ENCODE data around the gene APBA3. TPM values are rescaled to one million over a fixed set of nuclear protein-coding genes. Genes with fewer than 3 reads are reported as not detected.
A peak's percentile ranks its signal among the peaks of the same experiment; 100 is the strongest.

Gene APBA3
- total RNA-seq, 1 donor: 24.2 TPM

DNA sequence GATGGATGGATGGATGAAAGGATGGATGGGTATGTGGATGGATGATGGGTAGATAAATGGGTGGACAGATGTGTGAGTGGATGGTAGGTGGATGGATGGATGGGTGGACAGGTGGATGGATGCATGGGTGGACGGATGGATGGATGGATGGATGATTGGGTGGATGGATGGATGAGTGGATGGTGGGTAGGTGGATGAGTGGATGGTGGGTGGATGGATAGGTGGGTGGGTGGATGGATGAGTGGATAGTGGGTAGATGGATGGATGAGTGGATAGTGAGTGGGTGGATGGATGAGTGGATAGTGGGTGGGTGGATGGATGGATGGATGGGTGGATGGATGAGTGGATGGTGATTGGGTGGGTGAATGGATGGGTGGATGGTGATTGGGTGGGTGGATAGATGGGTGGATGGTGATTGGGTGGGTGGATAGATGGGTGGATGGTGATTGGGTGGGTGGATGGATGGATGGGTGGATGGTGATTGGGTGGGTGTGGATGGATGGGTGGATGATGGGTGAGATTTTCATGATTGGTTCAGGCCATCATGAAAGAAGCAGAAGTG, 15.1 kb upstream of the APBA3 start:
- Histone ChIP-seq H3K27ac (ENCODE audit: low read depth, low read length) (no peak overlapping the region), H4K20me1 (ENCODE audit: insufficient read depth, low read length) (no peaks in the 10 kb centered on the region), H3K4me2 (ENCODE audit: insufficient read depth, low read length) (no peak overlapping the region), H3K4me1 (ENCODE audit: insufficient read depth, low read length) (no peaks in the 10 kb centered on the region), H3K79me2 (ENCODE audit: insufficient read depth, low read length) (no peaks in the 10 kb centered on the region), H3K36me3 (ENCODE audit: insufficient read depth, low read length) (no peaks in the 10 kb centered on the region), H3K4me3 (ENCODE audit: insufficient read depth, low read length) (no peak overlapping the region), H3K27me3 (ENCODE audit: insufficient read depth, low read length) (no peaks in the 10 kb centered on the region), H2AFZ (ENCODE audit: low read length) (no peak overlapping the region), H3K9me3 (ENCODE audit: low read depth, low read length) (peaks cover 4% of the 10 kb centered on the region)
- DNase-seq (ENCODE audit: insufficient read length, low spot score, missing footprints): no peak
- TF ChIP-seq CTCF (IDR thresholded peaks at IDR 0.05; ENCODE audit: extremely low read depth, low read depth, low read length): no peak

GRCh38 chr19:3775831-3776230, 14.3 kb upstream of the APBA3 start:
- Histone ChIP-seq H3K79me2 (ENCODE audit: insufficient read depth, low read length) (no peaks in the 10 kb centered on the region), H3K27ac (ENCODE audit: low read depth, low read length) (no peak overlapping the region), H3K4me1 (ENCODE audit: insufficient read depth, low read length) (no peaks in the 10 kb centered on the region), H3K4me3 (ENCODE audit: insufficient read depth, low read length) (no peak overlapping the region), H3K4me2 (ENCODE audit: insufficient read depth, low read length) (no peak overlapping the region), H2AFZ (ENCODE audit: low read length) (no peak overlapping the region), H3K27me3 (ENCODE audit: insufficient read depth, low read length) (no peaks in the 10 kb centered on the region), H4K20me1 (ENCODE audit: insufficient read depth, low read length) (no peaks in the 10 kb centered on the region), H3K9me3 (ENCODE audit: low read depth, low read length) (no peaks in the 10 kb centered on the region), H3K36me3 (ENCODE audit: insufficient read depth, low read length) (no peaks in the 10 kb centered on the region)
- peak; percentile 82 for DNase-seq (ENCODE audit: insufficient read length, low spot score, missing footprints)
- no peak for TF ChIP-seq CTCF (IDR thresholded peaks at IDR 0.05; ENCODE audit: extremely low read depth, low read depth, low read length)

DNA sequence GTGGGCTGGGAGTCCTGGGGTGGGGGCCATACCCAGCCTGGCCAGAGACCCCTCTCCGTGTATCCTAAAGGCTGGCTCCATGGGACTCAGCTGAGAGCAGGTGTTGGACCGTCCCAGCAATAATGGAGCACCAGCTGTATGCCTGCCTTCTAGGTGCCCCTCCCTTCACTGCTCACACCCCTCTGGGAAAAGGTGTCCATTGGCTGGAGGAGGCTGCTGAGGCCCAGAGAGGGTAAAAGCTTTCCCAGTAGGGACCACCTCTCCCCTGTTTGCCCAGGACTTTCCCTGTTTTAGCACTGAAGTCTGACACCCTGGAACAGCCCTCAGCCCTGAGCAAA, 13.9 kb upstream of the APBA3 start:
- no peaks in the 10 kb centered on the region for H3K27me3 ChIP-seq (ENCODE audit: insufficient read depth, low read length)
- no peak overlapping the region for H3K4me3 ChIP-seq (ENCODE audit: insufficient read depth, low read length)
- no peak overlapping the region for H3K4me2 ChIP-seq (ENCODE audit: insufficient read depth, low read length)
- no peak overlapping the region for H2AFZ ChIP-seq (ENCODE audit: low read length)
- H3K9me3 ChIP-seq (ENCODE audit: low read depth, low read length): no peaks in the 10 kb centered on the region
- TF ChIP-seq CTCF (IDR thresholded peaks at IDR 0.05; ENCODE audit: extremely low read depth, low read depth, low read length): no peak
- no peak overlapping the region for H3K27ac ChIP-seq (ENCODE audit: low read depth, low read length)
- no peaks in the 10 kb centered on the region for H3K4me1 ChIP-seq (ENCODE audit: insufficient read depth, low read length)
- no peaks in the 10 kb centered on the region for H4K20me1 ChIP-seq (ENCODE audit: insufficient read depth, low read length)
- no peak for DNase-seq (ENCODE audit: insufficient read length, low spot score, missing footprints)
- H3K79me2 ChIP-seq (ENCODE audit: insufficient read depth, low read length): no peaks in the 10 kb centered on the region
- no peaks in the 10 kb centered on the region for H3K36me3 ChIP-seq (ENCODE audit: insufficient read depth, low read length)

DNA sequence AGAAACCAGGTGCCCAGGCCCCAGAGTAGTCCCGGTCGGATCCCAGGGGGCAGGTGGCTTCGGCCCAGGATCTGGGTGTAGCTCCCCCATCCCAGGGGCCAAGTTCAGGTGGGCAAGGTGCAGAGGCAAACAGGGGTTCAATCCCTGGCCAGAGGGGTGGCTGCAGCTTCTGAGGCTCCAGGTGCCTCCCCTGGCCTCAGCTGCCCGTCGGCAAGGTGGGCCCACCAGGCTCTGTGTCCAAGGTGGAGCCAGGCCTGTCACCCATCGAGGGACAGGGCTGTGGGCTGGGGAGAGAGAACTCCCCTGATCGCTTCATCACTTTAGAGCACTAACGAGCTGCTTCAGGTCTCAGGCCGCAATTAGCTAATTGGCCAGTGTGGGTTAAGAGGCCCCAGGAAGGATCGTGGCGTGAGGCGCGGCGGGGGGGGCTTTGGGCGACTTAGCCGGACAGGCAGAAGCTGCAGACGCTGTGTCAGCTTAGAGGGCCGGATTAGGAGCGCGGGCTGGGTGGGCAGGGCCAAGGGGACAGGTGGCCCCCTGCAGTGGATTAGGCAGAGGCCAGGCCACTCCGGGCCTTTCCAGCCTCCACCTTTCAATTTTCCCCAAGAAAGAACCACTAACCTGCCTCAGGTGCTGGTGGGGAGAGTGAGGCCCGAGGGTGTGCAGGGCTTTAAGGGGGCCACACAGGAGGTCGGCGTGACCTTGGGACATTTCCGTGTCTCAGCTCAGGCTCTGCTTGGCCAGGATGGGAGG, 13.3 kb upstream of the APBA3 start:
- H3K4me1 ChIP-seq (ENCODE audit: insufficient read depth, low read length): no peaks in the 10 kb centered on the region
- H4K20me1 ChIP-seq (ENCODE audit: insufficient read depth, low read length): no peaks in the 10 kb centered on the region
- H3K9me3 ChIP-seq (ENCODE audit: low read depth, low read length): no peaks in the 10 kb centered on the region
- H3K79me2 ChIP-seq (ENCODE audit: insufficient read depth, low read length): no peaks in the 10 kb centered on the region
- TF ChIP-seq CTCF (IDR thresholded peaks at IDR 0.05; ENCODE audit: extremely low read depth, low read depth, low read length): no peak
- peak; percentile 82 for DNase-seq (ENCODE audit: insufficient read length, low spot score, missing footprints)
- H3K27me3 ChIP-seq (ENCODE audit: insufficient read depth, low read length): no peaks in the 10 kb centered on the region
- H3K27ac ChIP-seq (ENCODE audit: low read depth, low read length): no peak overlapping the region
- no peaks in the 10 kb centered on the region for H3K36me3 ChIP-seq (ENCODE audit: insufficient read depth, low read length)
- no peak overlapping the region for H2AFZ ChIP-seq (ENCODE audit: low read length)
- no peak overlapping the region for H3K4me2 ChIP-seq (ENCODE audit: insufficient read depth, low read length)
- no peak overlapping the region for H3K4me3 ChIP-seq (ENCODE audit: insufficient read depth, low read length)

Data from osteoblast (primary cell).